HG02973 (cell line): ENCODE measurements around the gene GBF1.
A peak's percentile ranks its signal among the peaks of the same experiment; 100 is the strongest.

Experiments used
- ATAC-seq: cut with Tn5 transposase; IDR thresholded peaks from one replicate; pipeline ENCODE4 v1.9.1; 2021; ENCODE audit warnings: moderate library complexity; ENCODE audit not compliant: unreplicated experiment

Gene GBF1

GRCh38 chr10:102394079-102394800, 148.9 kb downstream of the GBF1 start:
- ATAC-seq, result peak; percentile 74

- ATAC-seq, result peak; percentile 1
Measured at GRCh38 chr10:102394801-102395399, 149.6 kb downstream of the GBF1 start.

- ATAC-seq, result peak; percentile 29
Measured at GRCh38 chr10:102395400-102396316, 150.3 kb downstream of the GBF1 start, which contains the start of gene NFKB2. Gene NFKB2, plus strand, starts transcription at chr10:102395705. Its CDS starts 255 bp downstream, at chr10:102395960.

GRCh38 chr10:102396317-102396650, 151.0 kb downstream of the GBF1 start:
- no peak for ATAC-seq

- no peak for ATAC-seq
Measured at GRCh38 chr10:102396730-102397151, 151.4 kb downstream of the GBF1 start.

GRCh38 chr10:102397222-102398171, 152.2 kb downstream of the GBF1 start:
- no peak for ATAC-seq

GRCh38 chr10:102398172-102399020, 153.1 kb downstream of the GBF1 start:
- no peak for ATAC-seq

GRCh38 chr10:102399217-102400021, 154.1 kb downstream of the GBF1 start:
- ATAC-seq, result peak; percentile 40

GRCh38 chr10:102400076-102400475, 154.7 kb downstream of the GBF1 start:
- no peak for ATAC-seq

GRCh38 chr10:102400598-102401341, 155.4 kb downstream of the GBF1 start:
- no peak for ATAC-seq

- ATAC-seq, result no peak
Measured at GRCh38 chr10:102401342-102401654, 156.0 kb downstream of the GBF1 start.

- no peak for ATAC-seq
Measured at GRCh38 chr10:102401735-102402511, 156.6 kb downstream of the GBF1 start.

- no peak for ATAC-seq
Measured at GRCh38 chr10:102402512-102402896, 157.2 kb downstream of the GBF1 start.

- ATAC-seq, result no peak
Measured at GRCh38 chr10:102403115-102403514, 157.8 kb downstream of the GBF1 start.

GRCh38 chr10:102404361-102405107, 159.2 kb downstream of the GBF1 start:
- no peak for ATAC-seq

- ATAC-seq, result no peak
Measured at GRCh38 chr10:102405108-102405571, 159.8 kb downstream of the GBF1 start.

- ATAC-seq, result no peak
Measured at GRCh38 chr10:102405632-102406031, 160.3 kb downstream of the GBF1 start.
